Measurements from ENCODE around the gene TRMT44.
A peak's percentile ranks its signal among the peaks of the same experiment; 100 is the strongest.

Gene TRMT44

GRCh38 chr4:8435656-8436121 lies 4.9 kb upstream of the TRMT44 start:
- no peak for DNase-seq

- DNase-seq: no peak
Measured at GRCh38 chr4:8437281-8437680, 3.3 kb upstream of the TRMT44 start.

- no peak for DNase-seq
Measured at GRCh38 chr4:8438743-8439142, 1.8 kb upstream of the TRMT44 start.

GRCh38 chr4:8439168-8439567 lies 1.4 kb upstream of the TRMT44 start:
- DNase-seq: no peak

- DNase-seq: no peak
Measured at GRCh38 chr4:8439914-8440491, 574 bp upstream of the TRMT44 start.

- DNase-seq: no peak
Measured at GRCh38 chr4:8441499-8442091, 1.0 kb downstream of the TRMT44 start.

- no peak for DNase-seq
Measured at GRCh38 chr4:8442596-8443358, 2.2 kb downstream of the TRMT44 start.

- DNase-seq: no peak
Measured at GRCh38 chr4:8443801-8444200, 3.2 kb downstream of the TRMT44 start.

GRCh38 chr4:8446122-8446521 lies 5.5 kb downstream of the TRMT44 start:
- no peak for DNase-seq

GRCh38 chr4:8451440-8452182 lies 11.0 kb downstream of the TRMT44 start:
- no peak for DNase-seq

- no peak for DNase-seq
Measured at GRCh38 chr4:8453957-8454356, 13.4 kb downstream of the TRMT44 start.

- no peak for DNase-seq
Measured at GRCh38 chr4:8457646-8458252, 17.2 kb downstream of the TRMT44 start.

- DNase-seq: no peak
Measured at GRCh38 chr4:8459867-8460445, 19.4 kb downstream of the TRMT44 start.

- no peak for DNase-seq
Measured at GRCh38 chr4:8461086-8461485, 20.5 kb downstream of the TRMT44 start.

- no peak for DNase-seq
Measured at GRCh38 chr4:8461616-8462015, 21.0 kb downstream of the TRMT44 start.

GRCh38 chr4:8463811-8464210 lies 23.2 kb downstream of the TRMT44 start:
- DNase-seq: no peak

- no peak for DNase-seq
Measured at GRCh38 chr4:8464381-8464780, 23.8 kb downstream of the TRMT44 start.

- no peak for DNase-seq
Measured at GRCh38 chr4:8465615-8466611, 25.3 kb downstream of the TRMT44 start.

- DNase-seq: no peak
Measured at GRCh38 chr4:8467016-8467415, 26.4 kb downstream of the TRMT44 start.

GRCh38 chr4:8468746-8469535 lies 28.4 kb downstream of the TRMT44 start:
- peak in 2 of 4 experiments; percentile 15 to 27 for DNase-seq

- no peak for DNase-seq
Measured at GRCh38 chr4:8469550-8469949, 29.0 kb downstream of the TRMT44 start.
